GM15510 (cell line): ENCODE data around the gene MRPL36.
A peak's percentile ranks its signal among the peaks of the same experiment; 100 is the strongest.

Experiments
- POLR2A ChIP-seq: IDR thresholded peaks from 3 replicates; pipeline ENCODE4 v1.6.1; 2011; ENCODE audit warnings: borderline replicate concordance; ENCODE audit not compliant: insufficient read length; ENCODE audit errors: extremely low read depth

MRPL36 gene

GRCh38 chr5:1799602-1800471 lies at the start of gene MRPL36:
Gene MRPL36, minus strand, starts transcription at chr5:1799837. Its CDS starts 902 bp downstream, at chr5:1798935.
- TF ChIP-seq POLR2A = peak; percentile 72

- TF ChIP-seq POLR2A = no peak
Observed at GRCh38 chr5:1847611-1848010, 48.0 kb upstream of the MRPL36 start.

- TF ChIP-seq POLR2A = no peak
Observed at GRCh38 chr5:1847056-1847455, 47.4 kb upstream of the MRPL36 start.

- no peak for TF ChIP-seq POLR2A
Observed at GRCh38 chr5:1846583-1846982, 46.9 kb upstream of the MRPL36 start.

GRCh38 chr5:1845696-1846095 lies 46.1 kb upstream of the MRPL36 start:
- TF ChIP-seq POLR2A = no peak

GRCh38 chr5:1844708-1845436 lies 45.2 kb upstream of the MRPL36 start:
- TF ChIP-seq POLR2A = no peak

GRCh38 chr5:1842004-1842819 lies 42.6 kb upstream of the MRPL36 start:
- no peak for TF ChIP-seq POLR2A

- no peak for TF ChIP-seq POLR2A
Observed at GRCh38 chr5:1840741-1841521, 41.3 kb upstream of the MRPL36 start.

- no peak for TF ChIP-seq POLR2A
Observed at GRCh38 chr5:1840071-1840547, 40.5 kb upstream of the MRPL36 start.

GRCh38 chr5:1838013-1838412 lies 38.4 kb upstream of the MRPL36 start:
- no peak for TF ChIP-seq POLR2A

- no peak for TF ChIP-seq POLR2A
Observed at GRCh38 chr5:1836891-1837880, 37.5 kb upstream of the MRPL36 start.

- TF ChIP-seq POLR2A = no peak
Observed at GRCh38 chr5:1836176-1836890, 36.7 kb upstream of the MRPL36 start.

- no peak for TF ChIP-seq POLR2A
Observed at GRCh38 chr5:1835431-1835830, 35.8 kb upstream of the MRPL36 start.
